Measurements from ENCODE around the gene FUT2. TPM values are rescaled to one million over a fixed set of nuclear protein-coding genes. Genes with fewer than 3 reads are reported as not detected.
A peak's percentile ranks its signal among the peaks of the same experiment; 100 is the strongest.

Gene FUT2
- total and polyA plus RNA-seq, 2 donors (not counting 1 experiment from before 2014, with no cell fraction given) = not detected

- H3K27me3 ChIP-seq (replicated peaks in 1 of 4; ENCODE audit: control extremely low read depth in 1 of 4, control insufficient read depth in 3 of 4, insufficient read depth in 4 of 4, low read length in 3 of 4) = peaks cover 0 to 40% (median 20%) of the 10 kb centered on the region in 4 experiments
- DNase-seq (peak; percentile 50), ATAC-seq (ENCODE audit: low read depth) (no peak)
- 51% methylated on average over 32 of the region's 35 CpGs for WGBS (ENCODE audit: insufficient coverage)
- no peaks in the 10 kb centered on the region for H3K9me3 Mint-ChIP-seq (ENCODE audit: insufficient read depth)
- no peak overlapping the region for H3K4me2 ChIP-seq (replicated peaks; ENCODE audit: low read depth, low read length, poor library complexity, severe bottlenecking)
- no peak overlapping the region for H2AFZ ChIP-seq (ENCODE audit: insufficient read depth, low read depth, low read length, poor library complexity, severe bottlenecking)
- H3K4me1 ChIP-seq (ENCODE audit: control insufficient read depth in 2 of 2, insufficient read depth in 2 of 2, low read length in 2 of 2) = peaks cover 22 to 28% of the 10 kb centered on the region in 2 donors
- intact Hi-C loops (cut with micrococcal nuclease) = no loop called here
- peaks cover 25% of the 10 kb centered on the region for H3K27me3 Mint-ChIP-seq
- no peaks in the 10 kb centered on the region for H3K79me2 ChIP-seq (ENCODE audit: control insufficient read depth, insufficient read depth, low read length)
- peak overlapping the region; percentile 46 for H3K27ac Mint-ChIP-seq
- peak overlapping the region; percentile 49 for H3K4me3 Mint-ChIP-seq
- ChIA-PET CTCF (no interaction called here), POLR2A (no interaction called here)
- no peak overlapping the region for H3K4me3 ChIP-seq (ENCODE audit: control extremely low read depth in 1 of 5, extremely low read depth in 1 of 5, insufficient read depth in 1 of 5, low read depth in 2 of 5, low read length in 4 of 5)
- peaks cover 0 to 38% (median 0%) of the 10 kb centered on the region in 3 donors for H3K9me3 ChIP-seq (ENCODE audit: control extremely low read depth in 1 of 3, control insufficient read depth in 2 of 3, insufficient read depth in 1 of 3, low read length in 2 of 3)
- TF ChIP-seq CTCF (IDR thresholded peaks at IDR 0.05) (no peak), EZH2 (IDR thresholded peaks at IDR 0.05; ENCODE audit: borderline replicate concordance, insufficient read depth, low read depth, low read length, poor library complexity, severe bottlenecking) (no peak)
- H3K4me1 Mint-ChIP-seq = peaks cover 19% of the 10 kb centered on the region
- no peaks in the 10 kb centered on the region for H4K20me1 ChIP-seq (ENCODE audit: control insufficient read depth, insufficient read depth, low read length, poor library complexity, severe bottlenecking)
- H3K36me3 ChIP-seq (replicated peaks in 1 of 2; ENCODE audit: control extremely low read depth in 1 of 2, control insufficient read depth in 1 of 2, extremely low read depth in 1 of 2, insufficient read depth in 2 of 2, low read length in 1 of 2) = no peaks in the 10 kb centered on the region
- H3K9ac ChIP-seq (ENCODE audit: low read length) = no peak overlapping the region
- H3K27ac ChIP-seq (ENCODE audit: low read length in 2 of 2) = no peak overlapping the region
Measured at GRCh38 chr19:48741129-48741999, 45.6 kb downstream of the FUT2 start.

GRCh38 chr19:48742096-48742495 is 46.3 kb downstream of the FUT2 start:
- Histone ChIP-seq H3K4me2 (replicated peaks; ENCODE audit: low read depth, low read length, poor library complexity, severe bottlenecking) (no peak overlapping the region), H4K20me1 (ENCODE audit: control insufficient read depth, insufficient read depth, low read length, poor library complexity, severe bottlenecking) (no peaks in the 10 kb centered on the region), H3K27ac (ENCODE audit: low read length in 2 of 2) (no peak overlapping the region), H3K27me3 (replicated peaks in 1 of 4; ENCODE audit: control extremely low read depth in 1 of 4, control insufficient read depth in 3 of 4, insufficient read depth in 4 of 4, low read length in 3 of 4) (peaks cover 0 to 47% (median 24%) of the 10 kb centered on the region in 4 experiments), H3K79me2 (ENCODE audit: control insufficient read depth, insufficient read depth, low read length) (no peaks in the 10 kb centered on the region), H3K9ac (ENCODE audit: low read length) (no peak overlapping the region), H3K36me3 (replicated peaks in 1 of 2; ENCODE audit: control extremely low read depth in 1 of 2, control insufficient read depth in 1 of 2, extremely low read depth in 1 of 2, insufficient read depth in 2 of 2, low read length in 1 of 2) (no peaks in the 10 kb centered on the region), H3K4me3 (ENCODE audit: control extremely low read depth in 1 of 5, extremely low read depth in 1 of 5, insufficient read depth in 1 of 5, low read depth in 2 of 5, low read length in 4 of 5) (no peak overlapping the region), H3K4me1 (ENCODE audit: control insufficient read depth in 2 of 2, insufficient read depth in 2 of 2, low read length in 2 of 2) (peaks cover 28 to 36% of the 10 kb centered on the region in 2 donors), H2AFZ (ENCODE audit: insufficient read depth, low read depth, low read length, poor library complexity, severe bottlenecking) (no peak overlapping the region), H3K9me3 (ENCODE audit: control extremely low read depth in 1 of 3, control insufficient read depth in 2 of 3, insufficient read depth in 1 of 3, low read length in 2 of 3) (peaks cover 0 to 45% (median 0%) of the 10 kb centered on the region in 3 donors)
- ChIA-PET POLR2A (no interaction called here), CTCF (interaction anchor here (0.9 kb wide), 1 partner anchor 38 kb away, joined by 3 read pairs; no protein-coding TSS in a partner anchor)
- WGBS (ENCODE audit: insufficient coverage) = 100% methylated on average over 3 of the region's 11 CpGs
- intact Hi-C loops (cut with micrococcal nuclease) = no loop called here
- Mint-ChIP-seq H3K9me3 (ENCODE audit: insufficient read depth) (no peaks in the 10 kb centered on the region), H3K4me1 (peaks cover 21% of the 10 kb centered on the region), H3K27me3 (peaks cover 28% of the 10 kb centered on the region), H3K27ac (no peak overlapping the region), H3K4me3 (no peak overlapping the region)
- TF ChIP-seq EZH2 (IDR thresholded peaks at IDR 0.05; ENCODE audit: borderline replicate concordance, insufficient read depth, low read depth, low read length, poor library complexity, severe bottlenecking) = no peak
- no peak for TF ChIP-seq CTCF (IDR thresholded peaks at IDR 0.05)
- DNase-seq (no peak), ATAC-seq (ENCODE audit: low read depth) (no peak)
